C4-2B (cell line): ENCODE results near the gene HLF.
A peak's percentile ranks its signal among the peaks of the same experiment; 100 is the strongest.

Experiments
- H3K27ac ChIP-seq: fragments of 450-650 bp; 2 replicates; pipeline ENCODE4 v1.5.1; 2017
- ZFX ChIP-seq: fragments of 450-650 bp; IDR thresholded peaks from 2 replicates; pipeline ENCODE4 v1.6.1; 2017
- TF ChIP-seq, protein P1 (sequence below): fragments of 450-650 bp; conservative IDR thresholded peaks from 2 replicates; pipeline ENCODE4 v1.5.1; 2017; ENCODE audit warnings: mild to moderate bottlenecking

The HLF gene

DNA sequence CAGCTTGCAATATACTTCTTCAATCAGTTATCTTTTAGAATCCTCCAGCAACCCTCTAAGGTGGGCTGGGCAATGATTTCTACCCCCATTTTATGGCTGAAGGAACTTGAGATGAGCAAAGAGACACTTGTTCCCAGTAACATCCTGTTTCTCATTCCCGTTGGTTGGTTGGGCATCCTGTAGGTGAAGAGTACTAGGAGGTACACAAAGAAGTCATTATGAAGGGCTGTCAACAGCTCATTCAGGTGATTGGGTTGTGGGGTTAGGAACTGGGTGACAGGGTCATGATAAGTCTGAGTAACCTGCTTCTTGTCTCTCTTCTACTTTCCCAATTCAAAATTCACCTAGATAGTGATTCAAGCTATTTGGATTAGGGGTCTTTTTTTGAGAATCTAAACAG lies 80.4 kb downstream of the HLF start:
- H3K27ac ChIP-seq = peak overlapping the region; percentile 18; the same call in 1 of the 2 replicates

DNA sequence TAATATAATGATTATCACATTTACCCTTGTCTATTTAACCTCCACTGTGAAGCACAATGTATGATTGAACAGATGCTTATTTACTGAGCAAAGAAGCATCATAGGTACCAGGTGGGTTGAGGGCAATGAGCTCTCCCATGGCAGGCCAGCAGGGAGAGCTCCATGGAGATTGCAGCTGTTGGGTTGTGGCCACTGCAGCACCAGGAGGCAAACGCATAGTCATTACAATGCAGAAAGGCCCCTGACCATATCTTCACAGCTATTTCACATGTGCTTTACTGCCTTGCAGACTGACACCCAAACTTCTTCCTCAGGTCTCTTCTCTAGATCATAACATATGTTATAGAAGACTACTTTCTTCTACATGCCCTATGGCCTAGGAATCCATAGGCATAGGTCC lies 81.9 kb downstream of the HLF start:
- TF ChIP-seq, protein P1, sequence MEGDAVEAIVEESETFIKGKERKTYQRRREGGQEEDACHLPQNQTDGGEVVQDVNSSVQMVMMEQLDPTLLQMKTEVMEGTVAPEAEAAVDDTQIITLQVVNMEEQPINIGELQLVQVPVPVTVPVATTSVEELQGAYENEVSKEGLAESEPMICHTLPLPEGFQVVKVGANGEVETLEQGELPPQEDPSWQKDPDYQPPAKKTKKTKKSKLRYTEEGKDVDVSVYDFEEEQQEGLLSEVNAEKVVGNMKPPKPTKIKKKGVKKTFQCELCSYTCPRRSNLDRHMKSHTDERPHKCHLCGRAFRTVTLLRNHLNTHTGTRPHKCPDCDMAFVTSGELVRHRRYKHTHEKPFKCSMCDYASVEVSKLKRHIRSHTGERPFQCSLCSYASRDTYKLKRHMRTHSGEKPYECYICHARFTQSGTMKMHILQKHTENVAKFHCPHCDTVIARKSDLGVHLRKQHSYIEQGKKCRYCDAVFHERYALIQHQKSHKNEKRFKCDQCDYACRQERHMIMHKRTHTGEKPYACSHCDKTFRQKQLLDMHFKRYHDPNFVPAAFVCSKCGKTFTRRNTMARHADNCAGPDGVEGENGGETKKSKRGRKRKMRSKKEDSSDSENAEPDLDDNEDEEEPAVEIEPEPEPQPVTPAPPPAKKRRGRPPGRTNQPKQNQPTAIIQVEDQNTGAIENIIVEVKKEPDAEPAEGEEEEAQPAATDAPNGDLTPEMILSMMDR = no peak
- H3K27ac ChIP-seq = no peak overlapping the region

More for the DNA sequence above, 80.4 kb downstream of the HLF start:
- no peak for TF ChIP-seq ZFX
- TF ChIP-seq, protein P1 = no peak

DNA sequence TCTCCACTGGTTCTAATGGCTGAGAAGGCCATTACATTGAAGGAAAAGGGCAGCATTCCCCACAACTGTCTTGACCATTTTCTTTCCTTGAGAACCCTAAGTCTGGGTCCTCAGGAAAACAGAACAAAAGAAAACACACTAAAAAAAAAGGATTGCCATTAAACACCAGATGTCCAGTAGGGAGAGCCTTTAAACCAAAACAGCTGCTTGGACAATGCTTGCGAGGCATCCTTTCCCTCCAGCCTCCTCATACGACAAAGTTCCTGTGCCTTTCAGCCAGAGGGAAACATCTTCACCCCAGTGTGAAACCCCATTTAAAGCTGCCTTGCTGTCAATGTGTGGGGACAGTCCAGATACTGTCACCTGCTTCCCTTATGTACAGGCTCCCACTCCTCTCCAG lies 82.6 kb downstream of the HLF start:
- TF ChIP-seq, protein P1 = no peak
- no peak for TF ChIP-seq ZFX
- no peak overlapping the region for H3K27ac ChIP-seq

DNA sequence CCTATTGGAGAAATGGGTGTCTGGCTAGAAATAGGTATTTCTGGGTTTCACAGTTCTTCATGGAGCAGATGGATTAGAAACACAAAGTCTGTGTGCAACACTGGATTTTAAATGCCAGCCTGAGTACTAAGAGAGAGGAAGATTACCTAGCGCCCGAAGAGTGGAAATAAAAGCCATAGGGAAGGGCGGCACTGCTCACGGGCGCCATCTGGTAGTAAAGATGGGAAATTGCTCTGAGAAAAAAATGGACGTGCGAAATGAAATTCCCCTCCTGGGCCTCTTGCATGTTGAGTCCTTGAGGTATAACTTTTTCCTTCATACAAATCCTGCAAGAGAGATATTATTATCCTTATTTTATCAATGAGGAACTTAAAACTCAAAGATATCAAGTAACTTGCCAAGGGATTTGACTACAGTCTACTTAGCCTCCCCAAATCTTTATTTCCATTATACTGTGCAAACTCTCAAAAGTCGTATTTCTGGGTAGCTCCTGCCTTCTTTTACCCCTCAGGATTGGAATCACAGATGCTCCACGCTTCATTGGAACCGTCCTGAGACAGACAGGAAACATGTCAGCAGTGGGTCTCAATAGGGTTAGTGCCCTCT lies 84.1 kb downstream of the HLF start:
- no peak for TF ChIP-seq ZFX
- TF ChIP-seq, protein P1 = peak; percentile 97
- H3K27ac ChIP-seq = no peak overlapping the region; the same call in 1 of the 2 replicates

DNA sequence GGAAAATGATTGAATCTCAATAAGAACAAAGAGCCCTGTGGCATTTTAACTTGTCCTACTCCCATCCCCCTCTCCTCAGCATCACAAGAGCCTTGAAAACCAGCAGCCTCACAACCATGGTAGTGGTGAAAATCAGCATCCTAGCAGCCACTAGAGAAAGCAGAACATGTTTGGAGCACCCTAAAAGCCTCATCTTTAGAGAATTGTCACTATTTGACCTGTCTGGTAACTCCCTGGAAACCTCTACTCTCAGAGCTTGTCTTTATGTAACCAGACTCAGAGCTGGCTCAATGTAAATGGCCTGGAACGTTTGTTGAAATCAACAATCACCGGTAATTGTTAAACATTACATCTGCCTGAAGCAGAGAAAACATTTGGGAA lies 86.1 kb downstream of the HLF start:
- TF ChIP-seq ZFX = no peak
- TF ChIP-seq, protein P1 = no peak
- no peak overlapping the region for H3K27ac ChIP-seq

DNA sequence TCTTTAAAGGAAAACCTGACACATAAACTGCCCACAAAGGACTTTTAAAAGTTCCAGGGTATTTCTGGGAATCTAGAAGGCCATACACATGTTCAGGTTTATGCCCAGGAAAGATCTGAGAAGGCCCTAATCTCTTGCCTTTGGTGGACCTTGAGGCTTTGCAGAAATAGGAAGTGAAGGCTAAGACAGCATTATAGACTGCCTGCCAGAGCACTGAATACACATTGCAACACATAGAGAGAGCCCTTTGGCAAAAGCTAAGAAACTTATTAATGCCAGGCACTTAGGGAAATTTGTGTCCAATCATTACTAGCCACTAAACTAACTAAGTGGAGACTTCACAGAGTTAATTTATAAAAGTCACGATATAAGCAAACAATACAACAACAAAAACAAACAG lies 86.5 kb downstream of the HLF start:
- TF ChIP-seq, protein P1 = no peak
- no peak for TF ChIP-seq ZFX

DNA sequence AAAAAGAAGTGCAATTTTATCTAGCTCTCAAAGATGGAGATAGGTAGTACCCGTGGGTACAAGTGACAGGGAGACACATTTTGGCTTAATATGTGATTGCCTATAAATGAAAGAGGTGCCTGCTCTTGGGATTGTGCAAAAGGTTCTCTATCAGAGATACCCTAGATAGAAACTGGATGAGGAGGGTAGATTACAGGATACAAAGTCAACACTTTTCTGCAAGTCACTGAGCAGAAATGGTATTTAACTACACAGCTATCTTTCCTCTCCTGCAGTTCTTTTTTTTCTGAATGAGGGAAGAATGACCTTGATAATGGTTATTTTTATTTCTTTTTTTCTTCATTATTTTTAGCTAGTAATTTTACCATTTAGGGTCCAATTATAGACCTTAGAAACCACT lies 89.2 kb downstream of the HLF start:
- H3K27ac ChIP-seq = no peak overlapping the region
- no peak for TF ChIP-seq ZFX
- TF ChIP-seq, protein P1 = no peak

More for the DNA sequence above, 86.5 kb downstream of the HLF start:
- H3K27ac ChIP-seq = no peak overlapping the region
